Gastroesophageal sphincter (tissue), 3 donors: ENCODE results near the gene CHRM2.

Source experiments
- EP300 ChIP-seq: sonication (generic); formaldehyde crosslinking; IDR thresholded peaks from one replicate; pipeline ENCODE4 v1.6.1; 2017; ENCODE audit warnings: antibody characterized with exemption, mild to moderate bottlenecking
- TF ChIP-seq, protein P1 (sequence below), 4 experiments: fragments of 200-600 bp in 2 of 4; fragments of 450-650 bp in 2 of 4; sonication (generic) in 1 of 4; IDR thresholded peaks; one replicate each; pipeline ENCODE4 v1.5.1; 2017 to 2019; ENCODE audit warnings: antibody characterized with exemption in 4 of 4, mild to moderate bottlenecking in 2 of 4, moderate library complexity in 2 of 4

DNA sequence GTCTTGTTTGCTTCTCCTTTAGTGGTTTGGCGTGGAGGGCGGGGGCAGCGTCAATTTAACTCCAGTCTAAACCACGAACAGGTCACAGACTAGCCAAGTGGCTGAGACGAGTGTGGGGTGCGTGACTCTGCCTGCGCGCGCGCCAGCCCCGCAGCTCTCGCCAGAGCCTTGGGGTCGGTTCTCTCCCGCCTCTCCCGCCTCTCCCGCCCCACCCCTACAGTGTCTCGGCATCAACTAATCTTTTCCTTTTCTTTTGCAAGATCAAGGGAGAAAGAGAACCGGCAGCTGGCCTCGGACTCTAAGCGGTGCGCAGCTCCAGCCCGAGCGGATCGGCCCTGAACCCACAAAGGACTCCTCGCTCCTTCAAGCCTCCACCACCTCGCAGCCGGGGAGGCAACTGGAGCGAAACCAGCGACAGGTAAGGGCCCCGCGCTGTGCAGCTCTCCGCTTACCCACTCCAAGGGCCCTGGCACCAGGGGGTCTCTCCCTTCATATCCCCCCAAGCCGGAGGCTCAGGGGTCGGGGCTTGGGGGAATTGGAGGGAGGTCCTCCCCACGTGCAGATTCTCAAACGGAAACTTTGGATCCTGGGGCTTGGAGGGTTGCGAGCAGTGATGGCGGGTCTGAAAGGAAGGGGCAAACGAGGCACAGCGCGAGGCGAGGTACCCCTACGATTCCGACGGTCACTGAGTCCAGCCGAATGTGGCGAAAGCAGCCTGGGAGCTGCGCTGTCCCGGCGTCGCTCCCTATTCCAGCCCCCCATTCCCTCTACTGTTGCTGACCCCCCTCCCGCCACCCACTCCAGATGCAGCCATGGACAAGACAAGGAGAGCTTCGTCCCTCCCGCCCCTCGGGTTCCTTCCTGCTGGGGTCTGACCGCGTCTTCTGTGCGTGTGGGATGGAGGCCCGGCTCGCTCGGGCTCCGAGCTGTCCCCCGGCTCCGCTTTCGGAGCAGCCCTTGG is 829 bp downstream of the CHRM2 start:
- TF ChIP-seq, protein P1, sequence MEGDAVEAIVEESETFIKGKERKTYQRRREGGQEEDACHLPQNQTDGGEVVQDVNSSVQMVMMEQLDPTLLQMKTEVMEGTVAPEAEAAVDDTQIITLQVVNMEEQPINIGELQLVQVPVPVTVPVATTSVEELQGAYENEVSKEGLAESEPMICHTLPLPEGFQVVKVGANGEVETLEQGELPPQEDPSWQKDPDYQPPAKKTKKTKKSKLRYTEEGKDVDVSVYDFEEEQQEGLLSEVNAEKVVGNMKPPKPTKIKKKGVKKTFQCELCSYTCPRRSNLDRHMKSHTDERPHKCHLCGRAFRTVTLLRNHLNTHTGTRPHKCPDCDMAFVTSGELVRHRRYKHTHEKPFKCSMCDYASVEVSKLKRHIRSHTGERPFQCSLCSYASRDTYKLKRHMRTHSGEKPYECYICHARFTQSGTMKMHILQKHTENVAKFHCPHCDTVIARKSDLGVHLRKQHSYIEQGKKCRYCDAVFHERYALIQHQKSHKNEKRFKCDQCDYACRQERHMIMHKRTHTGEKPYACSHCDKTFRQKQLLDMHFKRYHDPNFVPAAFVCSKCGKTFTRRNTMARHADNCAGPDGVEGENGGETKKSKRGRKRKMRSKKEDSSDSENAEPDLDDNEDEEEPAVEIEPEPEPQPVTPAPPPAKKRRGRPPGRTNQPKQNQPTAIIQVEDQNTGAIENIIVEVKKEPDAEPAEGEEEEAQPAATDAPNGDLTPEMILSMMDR (IDR thresholded peaks at IDR 0.05), result no peak
- TF ChIP-seq EP300, result no peak
